Naive thymus-derived CD8-positive, alpha-beta T cell (primary cell): ENCODE measurements around the gene PDZD2. TPM values are rescaled to one million over a fixed set of nuclear protein-coding genes. Genes with fewer than 3 reads are reported as not detected.

ENCODE experiments used
- ATAC-seq, 2 donors: fragments of 150-1000 bp; cut with Tn5 transposase in 1 of 2; sonication (Bioruptor Pico), chemical (Tn5 transposase) in 1 of 2; 1 replicate in 1 of 2; 2 replicates in 1 of 2; pipeline ENCODE4 v1.10.0; 2021; ENCODE audit warnings: mild to moderate bottlenecking in 2 of 2, moderate library complexity in 2 of 2
- POLR2A ChIA-PET: fragments of 350-600 bp; sonication (Branson Sonifier 250); formaldehyde crosslinking; loops from one replicate; lab custom pipeline; 2021; ENCODE audit warnings: antibody characterized with exemption; lab: Charles Lee
- DNase-seq, 10 donors: peaks; one replicate each; pipeline versions ENCODE4 v3.0.0 to v3.0.0-alpha.2; 2020 to 2022
- H3K27ac Mint-ChIP-seq, 10 donors: one replicate each; pipeline ENCODE4 v1.8.0; 2020 to 2022; ENCODE audit warnings: mild to moderate bottlenecking in 10 of 10, mixed read lengths in 10 of 10, moderate library complexity in 4 of 10, inconsistent platforms in 1 of 10
- H3K27me3 Mint-ChIP-seq, 5 donors: one replicate each; pipeline ENCODE4 v1.8.0; 2021 to 2022; ENCODE audit warnings: mixed read lengths in 5 of 5
- H3K36me3 Mint-ChIP-seq, 3 donors: one replicate each; pipeline ENCODE4 v1.8.0; 2020 to 2022; ENCODE audit warnings: mixed read lengths in 3 of 3, mild to moderate bottlenecking in 2 of 3, inconsistent platforms in 1 of 3
- H3K4me1 Mint-ChIP-seq, 4 donors: one replicate each; pipeline ENCODE4 v1.8.0; 2021 to 2022; ENCODE audit warnings: mixed read lengths in 4 of 4
- H3K4me3 Mint-ChIP-seq, 10 donors: one replicate each; pipeline ENCODE4 v1.8.0; 2020 to 2022; ENCODE audit warnings: mild to moderate bottlenecking in 10 of 10, mixed read lengths in 10 of 10, moderate library complexity in 6 of 10, inconsistent platforms in 1 of 10
- H3K9me3 Mint-ChIP-seq, 9 donors: one replicate each; pipeline ENCODE4 v1.8.0; 2020 to 2022; ENCODE audit warnings: mixed read lengths in 9 of 9, mild to moderate bottlenecking in 3 of 9, inconsistent platforms in 1 of 9, moderate library complexity in 1 of 9
- polyA plus RNA-seq, 3 donors: library from polyadenylated mRNA; unstranded; fragments of 300-500 nt; fragmentation: Illumina TruSeq; gene quantifications; one replicate each; pipeline ENCODE4 v1.2.3, GENCODE V29; 2021
- total RNA-seq, 8 experiments: library from RNA in 2 of 8; stranded (reverse) in 2 of 8; gene quantifications; one replicate each; pipeline ENCODE4 v1.2.3 and lab custom pipeline; 2021 to 2026

Gene PDZD2
- total and polyA plus RNA-seq, 5 experiments from 2014 or later, result 0.73 to 1.7 (median 1.3) TPM; not detected in 1

- ATAC-seq, result no peak
- Mint-ChIP-seq H3K36me3 (no peaks in the 10 kb centered on the region), H3K27ac (no peak overlapping the region), H3K4me1 (peaks cover 2 to 12% (median 7%) of the 10 kb centered on the region in 4 donors), H3K4me3 (peak overlapping the region in 1 of 10 donors; percentile 39), H3K9me3 (peaks cover 0 to 2% (median 0%) of the 10 kb centered on the region in 9 donors), H3K27me3 (peaks cover 17 to 45% (median 30%) of the 10 kb centered on the region in 5 donors)
- no peak for DNase-seq
- POLR2A ChIA-PET, result no interaction called here
Measured at GRCh38 chr5:31617867-31618266, 21.1 kb upstream of the PDZD2 start.

GRCh38 chr5:31620026-31620425, 18.9 kb upstream of the PDZD2 start:
- Mint-ChIP-seq H3K9me3 (peaks cover 0 to 3% (median 0%) of the 10 kb centered on the region in 9 donors), H3K27me3 (peaks cover 19 to 45% (median 32%) of the 10 kb centered on the region in 5 donors), H3K4me1 (peaks cover 2 to 12% (median 7%) of the 10 kb centered on the region in 4 donors), H3K27ac (no peak overlapping the region), H3K36me3 (no peaks in the 10 kb centered on the region), H3K4me3 (no peak overlapping the region)
- ATAC-seq (no peak), DNase-seq (no peak)
- POLR2A ChIA-PET, result no interaction called here

DNA sequence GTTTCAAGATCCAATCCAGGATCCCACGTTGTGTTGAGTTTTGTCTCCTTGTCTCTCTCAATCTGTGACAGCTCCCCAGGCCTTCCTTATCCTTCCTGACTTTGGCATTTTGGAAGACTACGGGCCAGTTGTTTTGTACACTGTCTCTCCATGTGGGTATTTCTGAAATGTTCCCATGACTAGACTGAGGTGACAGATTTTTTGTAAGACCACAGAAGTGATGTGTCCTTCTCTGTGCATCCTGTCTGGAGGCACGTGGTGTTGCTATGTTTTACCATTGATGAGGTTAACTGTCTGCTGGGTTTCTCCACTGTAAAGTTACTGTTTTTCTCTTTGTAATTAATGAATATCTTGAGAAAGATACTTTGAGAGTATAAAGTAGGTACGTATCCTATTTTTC, 15.7 kb upstream of the PDZD2 start:
- Mint-ChIP-seq H3K4me3 (no peak overlapping the region), H3K27me3 (peaks cover 12 to 43% (median 18%) of the 10 kb centered on the region in 5 donors), H3K9me3 (peaks cover 0 to 3% (median 0%) of the 10 kb centered on the region in 9 donors), H3K36me3 (no peaks in the 10 kb centered on the region), H3K4me1 (peaks cover 0 to 6% (median 3%) of the 10 kb centered on the region in 4 donors), H3K27ac (no peak overlapping the region)
- POLR2A ChIA-PET, result no interaction called here
- no peak for ATAC-seq
- DNase-seq, result no peak

DNA sequence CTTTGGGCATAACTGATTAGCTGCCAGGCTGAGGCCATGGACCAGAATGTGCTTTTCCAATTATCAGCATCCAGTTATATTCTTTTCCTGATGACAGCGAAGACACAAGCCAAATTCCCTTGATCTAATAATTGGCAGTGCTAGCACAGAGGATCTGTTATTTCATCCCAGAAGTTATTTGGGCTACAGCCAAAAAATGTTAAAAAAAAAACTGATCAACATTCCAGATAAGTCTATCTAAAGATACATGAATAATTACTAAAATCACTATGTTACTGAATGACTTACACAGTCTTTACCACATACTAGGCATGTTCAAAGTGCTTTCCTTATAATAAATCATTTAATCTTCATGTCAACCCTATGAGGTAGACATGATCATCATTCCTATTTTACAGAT, 13.5 kb upstream of the PDZD2 start:
- Mint-ChIP-seq H3K9me3 (peaks cover 0 to 3% (median 0%) of the 10 kb centered on the region in 9 donors), H3K36me3 (no peaks in the 10 kb centered on the region), H3K27ac (no peak overlapping the region), H3K4me3 (no peak overlapping the region), H3K4me1 (no peaks in the 10 kb centered on the region), H3K27me3 (peaks cover 9 to 44% (median 14%) of the 10 kb centered on the region in 5 donors)
- DNase-seq (no peak), ATAC-seq (no peak)
- POLR2A ChIA-PET, result no interaction called here

GRCh38 chr5:31626156-31626555, 12.8 kb upstream of the PDZD2 start:
- Mint-ChIP-seq H3K27ac (no peak overlapping the region), H3K36me3 (no peaks in the 10 kb centered on the region), H3K4me3 (no peak overlapping the region)

GRCh38 chr5:31626604-31627234, 12.2 kb upstream of the PDZD2 start:
- H3K4me1 Mint-ChIP-seq, result no peaks in the 10 kb centered on the region
- ATAC-seq (no peak), DNase-seq (no peak)
- H3K9me3 Mint-ChIP-seq, result peaks cover 0 to 3% (median 0%) of the 10 kb centered on the region in 9 donors
- POLR2A ChIA-PET, result no interaction called here
- H3K27me3 Mint-ChIP-seq, result peaks cover 11 to 51% (median 22%) of the 10 kb centered on the region in 5 donors
- no peak overlapping the region for H3K27ac Mint-ChIP-seq
- H3K4me3 Mint-ChIP-seq, result no peak overlapping the region
- no peaks in the 10 kb centered on the region for H3K36me3 Mint-ChIP-seq

More at GRCh38 chr5:31626156-31626555, 12.8 kb upstream of the PDZD2 start:
- ATAC-seq (no peak), DNase-seq (no peak)
- Mint-ChIP-seq H3K4me1 (no peaks in the 10 kb centered on the region), H3K27me3 (peaks cover 11 to 51% (median 20%) of the 10 kb centered on the region in 5 donors), H3K9me3 (peaks cover 0 to 3% (median 0%) of the 10 kb centered on the region in 9 donors)
- POLR2A ChIA-PET, result no interaction called here

DNA sequence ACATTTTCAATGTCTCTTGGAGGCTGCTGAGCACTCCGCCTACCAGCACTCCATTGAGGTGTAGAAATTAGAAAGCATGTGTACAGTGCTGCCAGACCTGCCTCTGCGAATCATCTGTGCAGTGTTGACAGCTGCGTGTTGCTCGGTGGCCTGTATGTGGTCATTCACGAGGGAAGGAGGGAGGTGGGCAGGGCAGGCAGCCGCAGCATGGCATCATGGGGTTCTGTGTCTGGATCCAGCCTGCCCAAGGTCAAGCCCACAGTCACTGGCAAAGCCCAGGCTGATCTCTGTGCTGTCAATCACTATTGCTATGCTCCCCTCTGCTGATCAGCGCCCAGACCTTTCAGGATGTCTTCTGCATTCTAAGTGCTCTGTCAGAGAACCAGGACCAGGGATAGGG, 8.0 kb upstream of the PDZD2 start:
- POLR2A ChIA-PET, result no interaction called here
- H3K27ac Mint-ChIP-seq, result peak overlapping the region in 1 of 10 donors; percentile 4
- H3K27me3 Mint-ChIP-seq, result peaks cover 9 to 58% (median 29%) of the 10 kb centered on the region in 5 donors
- DNase-seq, result no peak
- H3K4me1 Mint-ChIP-seq, result no peaks in the 10 kb centered on the region
- no peak overlapping the region for H3K4me3 Mint-ChIP-seq
- no peaks in the 10 kb centered on the region for H3K36me3 Mint-ChIP-seq
- no peaks in the 10 kb centered on the region for H3K9me3 Mint-ChIP-seq
- ATAC-seq, result no peak

GRCh38 chr5:31632460-31632859, 6.5 kb upstream of the PDZD2 start:
- no peak for ATAC-seq
- Mint-ChIP-seq H3K4me3 (no peak overlapping the region), H3K9me3 (no peaks in the 10 kb centered on the region), H3K4me1 (peaks cover 0 to 2% (median 0%) of the 10 kb centered on the region in 4 donors), H3K27me3 (peaks cover 9 to 58% (median 24%) of the 10 kb centered on the region in 5 donors), H3K36me3 (no peaks in the 10 kb centered on the region), H3K27ac (no peak overlapping the region)
- DNase-seq, result no peak
- POLR2A ChIA-PET, result no interaction called here

DNA sequence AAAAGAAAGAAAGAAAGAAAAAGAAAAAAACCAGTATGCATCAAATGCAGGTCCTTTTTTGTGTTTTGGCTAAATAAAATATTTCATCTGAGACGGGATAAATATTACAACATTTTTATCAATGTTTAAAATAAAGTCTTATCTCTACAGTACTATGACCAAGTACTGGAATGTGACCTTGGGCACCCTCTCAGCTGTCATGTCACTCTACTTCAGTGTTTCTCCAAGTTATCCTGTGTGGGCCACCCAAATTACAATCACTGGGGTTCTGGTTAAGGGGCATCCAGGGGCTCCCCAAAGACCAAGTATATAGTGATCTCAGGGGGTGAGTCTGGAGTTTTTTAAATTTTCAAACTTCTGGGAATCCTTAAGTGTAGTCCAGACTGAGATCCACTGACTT, 3.5 kb upstream of the PDZD2 start:
- Mint-ChIP-seq H3K4me1 (peaks cover 4 to 16% (median 13%) of the 10 kb centered on the region in 4 donors), H3K4me3 (no peak overlapping the region), H3K27me3 (peaks cover 16 to 47% (median 22%) of the 10 kb centered on the region in 5 donors), H3K27ac (no peak overlapping the region), H3K9me3 (no peaks in the 10 kb centered on the region), H3K36me3 (no peaks in the 10 kb centered on the region)
- DNase-seq (no peak), ATAC-seq (no peak)
- POLR2A ChIA-PET, result no interaction called here

DNA sequence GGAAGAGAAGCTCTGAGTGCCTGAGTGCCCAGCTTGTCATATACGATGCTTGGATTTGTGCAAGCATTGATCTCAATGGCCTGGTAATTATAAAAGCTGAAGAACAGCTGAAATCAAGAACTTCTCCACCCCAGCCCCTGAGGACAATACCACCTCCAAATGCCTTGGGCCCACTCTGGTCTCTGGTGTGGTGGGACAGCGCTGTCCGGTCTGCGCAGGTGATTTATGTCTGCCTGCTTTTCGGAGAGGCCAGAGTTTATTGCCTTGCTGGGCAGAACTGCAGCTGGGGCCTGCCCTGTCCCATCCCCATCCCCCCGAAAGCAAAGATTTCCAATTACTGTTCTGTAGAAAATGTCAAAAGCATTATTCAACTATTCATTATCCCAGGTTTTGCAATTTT, 1.1 kb upstream of the PDZD2 start:
- peaks cover 13 to 41% (median 15%) of the 10 kb centered on the region in 5 donors for H3K27me3 Mint-ChIP-seq
- peaks cover 4 to 16% (median 14%) of the 10 kb centered on the region in 4 donors for H3K4me1 Mint-ChIP-seq
- H3K9me3 Mint-ChIP-seq, result no peaks in the 10 kb centered on the region
- H3K4me3 Mint-ChIP-seq, result peak overlapping the region in 9 of 10 donors; percentile 12 to 88 (median 59)
- ATAC-seq (no peak), DNase-seq (no peak)
- no peak overlapping the region for H3K27ac Mint-ChIP-seq
- H3K36me3 Mint-ChIP-seq, result no peaks in the 10 kb centered on the region
- POLR2A ChIA-PET, result no interaction called here

DNA sequence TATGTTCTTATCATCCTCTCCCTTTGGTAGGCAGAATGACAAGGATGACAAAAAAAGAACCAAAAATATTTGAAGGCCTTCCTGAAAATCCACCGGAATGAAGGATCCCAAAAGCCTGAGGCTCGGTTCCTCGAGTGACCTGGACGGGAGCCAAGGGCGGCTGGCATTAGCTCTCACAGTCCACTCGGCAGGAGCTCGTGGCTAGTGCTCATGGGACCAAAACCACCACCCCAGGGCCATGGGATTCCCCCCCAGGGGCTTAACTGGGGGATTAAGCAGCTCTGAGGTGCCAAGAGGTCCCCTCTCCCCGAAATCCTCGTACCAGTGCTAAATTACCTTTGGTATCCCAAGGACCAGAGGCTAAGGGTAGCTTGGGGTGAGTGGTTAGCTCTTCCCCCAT, 586 bp upstream of the PDZD2 start:
- DNase-seq, result no peak
- H3K27me3 Mint-ChIP-seq, result peaks cover 9 to 41% (median 14%) of the 10 kb centered on the region in 5 donors
- no peaks in the 10 kb centered on the region for H3K36me3 Mint-ChIP-seq
- ATAC-seq, result no peak
- peak overlapping the region; percentile 76 to 90 (median 84) for H3K4me3 Mint-ChIP-seq
- POLR2A ChIA-PET, result no interaction called here
- H3K27ac Mint-ChIP-seq, result peak overlapping the region in 4 of 10 donors; percentile 27 to 63 (median 41)
- no peaks in the 10 kb centered on the region for H3K9me3 Mint-ChIP-seq
- H3K4me1 Mint-ChIP-seq, result peaks cover 4 to 16% (median 14%) of the 10 kb centered on the region in 4 donors

DNA sequence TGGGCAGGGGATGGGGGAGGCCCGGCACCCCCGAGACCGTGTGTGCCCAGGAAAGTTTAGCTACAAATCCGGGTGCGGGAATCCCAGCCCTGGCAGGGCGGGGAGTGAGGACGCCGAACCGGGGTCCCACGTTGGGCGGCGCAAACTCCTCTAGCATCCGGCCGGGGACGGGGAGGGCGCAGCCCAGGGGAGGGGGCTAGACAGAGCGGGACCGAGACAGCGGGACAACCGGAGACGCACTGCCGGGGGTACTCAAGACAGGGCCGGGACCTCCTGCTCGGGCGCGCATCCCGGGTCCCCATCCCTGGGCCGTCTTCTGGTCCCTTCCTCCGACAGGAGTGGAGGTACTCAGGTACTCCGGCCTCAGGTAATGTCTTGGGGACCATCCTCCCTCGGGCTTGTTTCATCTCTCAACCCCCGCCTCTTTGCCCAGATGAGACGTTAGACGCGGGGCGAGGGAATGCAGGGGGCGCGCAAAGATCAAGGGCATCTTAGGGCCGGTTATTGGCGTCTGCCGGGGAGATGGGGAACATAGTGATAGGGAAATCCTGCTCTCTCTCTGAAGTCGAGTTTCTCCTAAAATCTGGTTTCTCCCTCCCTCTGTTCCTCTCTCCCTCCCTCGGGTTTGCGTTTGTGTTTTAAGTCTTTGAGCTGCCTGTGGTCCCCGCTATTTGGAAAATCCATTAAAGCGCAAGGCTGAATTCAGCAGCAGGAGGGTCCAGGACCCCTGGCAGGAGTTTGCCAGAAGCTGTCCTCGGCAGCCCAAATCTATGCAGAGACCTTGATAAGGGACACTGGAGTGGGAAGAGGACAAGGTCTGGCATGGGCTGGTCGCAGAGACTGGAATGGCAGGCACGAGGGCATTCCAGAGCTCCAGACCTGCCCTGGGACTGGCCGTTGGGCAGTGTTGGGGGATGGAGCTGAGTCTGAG, 815 bp downstream of the PDZD2 start:
- POLR2A ChIA-PET, result no interaction called here
- peak; percentile 13 to 15 for ATAC-seq
- DNase-seq, result peak in 1 of 10 donors; percentile 16
- Mint-ChIP-seq H3K9me3 (no peaks in the 10 kb centered on the region), H3K36me3 (no peaks in the 10 kb centered on the region), H3K27me3 (peaks cover 7 to 35% (median 17%) of the 10 kb centered on the region in 5 donors), H3K4me3 (peak overlapping the region in 7 of 10 donors; percentile 52 to 83 (median 70)), H3K27ac (no peak overlapping the region), H3K4me1 (peaks cover 4 to 16% (median 14%) of the 10 kb centered on the region in 4 donors)

- DNase-seq (no peak), ATAC-seq (no peak)
- POLR2A ChIA-PET, result no interaction called here
- Mint-ChIP-seq H3K4me1 (peaks cover 4 to 16% (median 14%) of the 10 kb centered on the region in 4 donors), H3K36me3 (no peaks in the 10 kb centered on the region), H3K9me3 (no peaks in the 10 kb centered on the region), H3K27ac (peak overlapping the region in 1 of 10 donors; percentile 36), H3K27me3 (peaks cover 6 to 32% (median 17%) of the 10 kb centered on the region in 5 donors), H3K4me3 (peak overlapping the region in 3 of 10 donors; percentile 64 to 83 (median 73))
Measured at GRCh38 chr5:31640573-31640972, 1.6 kb downstream of the PDZD2 start.
